ENCODE data around the gene RC3H1. TPM values are rescaled to one million over a fixed set of nuclear protein-coding genes. Genes with fewer than 3 reads are reported as not detected.

RC3H1 gene
- total RNA-seq, 2 experiments from 2014 or later = 28.1 to 32.9 TPM

DNA sequence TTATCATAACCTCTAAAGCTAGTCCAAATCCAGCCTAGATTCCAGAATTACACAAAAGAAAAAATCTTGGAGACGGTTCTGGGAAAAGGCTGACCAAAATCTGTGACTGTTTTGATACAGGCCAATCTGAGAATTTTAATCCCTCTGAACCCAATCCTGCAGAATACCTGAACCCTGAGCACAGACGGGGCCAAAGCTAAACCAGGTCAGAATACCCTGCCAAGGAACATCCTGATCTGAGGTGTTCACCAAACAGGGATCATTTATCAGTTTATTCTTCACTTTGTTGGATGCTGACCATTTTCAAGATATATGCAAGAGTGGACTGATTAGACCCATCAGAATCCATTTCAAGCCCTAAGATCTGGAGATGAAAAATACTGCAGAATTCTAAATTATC lies 3.6 kb downstream of the RC3H1 start:
- ATAC-seq (no peak), DNase-seq (no peak)
- Mint-ChIP-seq H3K27ac (no peak overlapping the region), H3K9me3 (ENCODE audit: insufficient read depth) (no peaks in the 10 kb centered on the region), H3K36me3 (ENCODE audit: low read depth) (peaks cover 23% of the 10 kb centered on the region), H3K4me1 (ENCODE audit: low read depth) (peaks cover 38% of the 10 kb centered on the region), H3K27me3 (ENCODE audit: low read depth) (no peaks in the 10 kb centered on the region), H3K4me3 (no peak overlapping the region)
- ChIA-PET CTCF (no interaction called here), POLR2A (no interaction called here)

DNA sequence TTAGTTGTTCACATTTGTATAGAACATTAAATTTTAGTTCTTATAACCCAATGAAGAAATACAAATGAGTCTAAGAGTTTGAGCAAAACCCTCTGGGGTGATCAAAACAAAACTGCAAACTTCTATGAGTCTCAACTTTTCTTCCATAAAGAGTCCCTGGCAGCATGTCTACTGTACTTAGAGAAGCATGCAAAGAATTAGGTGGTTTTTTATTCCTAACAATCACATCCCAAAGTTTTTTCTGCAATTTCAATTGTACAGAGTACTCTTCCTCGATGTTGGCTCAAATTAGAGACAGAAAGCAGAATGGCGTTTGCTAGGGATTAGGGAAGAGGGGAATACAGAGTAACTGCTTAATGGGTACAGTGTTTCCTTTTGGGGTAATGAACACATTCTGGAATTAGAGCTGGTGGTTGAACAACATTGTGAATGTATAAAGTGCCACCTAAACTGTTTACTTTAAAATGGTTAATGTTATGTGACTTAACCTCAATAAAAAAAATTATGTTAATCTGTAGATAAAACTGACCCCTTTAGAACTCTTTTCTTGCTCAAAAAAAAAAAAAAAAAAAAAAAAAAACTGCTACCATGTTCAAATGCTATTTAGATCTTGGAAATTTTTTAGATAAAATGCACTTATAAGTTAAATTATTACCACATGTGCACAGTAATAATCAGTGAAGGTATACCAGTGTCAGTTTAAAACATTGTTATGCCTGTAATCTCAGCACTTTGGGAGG lies 4.8 kb downstream of the RC3H1 start:
- Mint-ChIP-seq H3K4me1 (ENCODE audit: low read depth) (peaks cover 28% of the 10 kb centered on the region), H3K27ac (no peak overlapping the region), H3K36me3 (ENCODE audit: low read depth) (peaks cover 25% of the 10 kb centered on the region), H3K27me3 (ENCODE audit: low read depth) (no peaks in the 10 kb centered on the region), H3K4me3 (no peak overlapping the region), H3K9me3 (ENCODE audit: insufficient read depth) (peaks cover 4% of the 10 kb centered on the region)
- ChIA-PET POLR2A (no interaction called here), CTCF (no interaction called here)
- ATAC-seq = no peak
- no peak for DNase-seq

DNA sequence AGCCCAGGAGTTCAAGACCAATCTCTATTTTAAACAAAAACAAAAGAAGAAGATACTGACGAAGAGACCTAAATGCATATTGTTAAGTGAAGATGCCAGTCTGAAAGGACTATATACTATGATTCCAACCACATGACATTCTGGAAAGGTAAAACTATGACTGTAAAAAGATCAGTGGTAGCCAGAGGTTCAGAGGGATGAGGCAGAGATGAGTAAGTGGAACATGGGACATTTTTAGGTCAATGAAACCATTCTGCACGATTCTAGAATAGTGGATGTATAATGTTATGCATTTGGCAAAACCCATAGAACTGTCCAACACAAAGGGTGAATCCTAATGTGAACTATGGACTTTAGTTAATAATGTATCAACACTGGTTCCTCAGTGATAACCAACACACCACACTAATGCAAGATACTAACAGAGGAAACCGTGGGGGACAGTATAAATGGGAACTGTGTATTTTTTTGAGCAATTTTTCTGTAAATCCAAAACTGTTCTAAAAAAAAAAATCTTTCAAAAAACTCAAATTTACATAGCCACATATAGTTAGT lies 8.2 kb downstream of the RC3H1 start:
- Mint-ChIP-seq H3K4me3 (no peak overlapping the region), H3K4me1 (ENCODE audit: low read depth) (peaks cover 21% of the 10 kb centered on the region), H3K27me3 (ENCODE audit: low read depth) (no peaks in the 10 kb centered on the region), H3K9me3 (ENCODE audit: insufficient read depth) (peaks cover 4% of the 10 kb centered on the region), H3K36me3 (ENCODE audit: low read depth) (peaks cover 34% of the 10 kb centered on the region), H3K27ac (no peak overlapping the region)
- ATAC-seq (no peak), DNase-seq (no peak)
- POLR2A ChIA-PET = no interaction called here
- CTCF ChIA-PET = no interaction called here

- H3K9me3 Mint-ChIP-seq (ENCODE audit: insufficient read depth) = peaks cover 4% of the 10 kb centered on the region
- ATAC-seq (no peak), DNase-seq (no peak)
- H3K36me3 Mint-ChIP-seq (ENCODE audit: low read depth) = peaks cover 46% of the 10 kb centered on the region
- CTCF ChIA-PET = no interaction called here
- no peak overlapping the region for H3K27ac Mint-ChIP-seq
- H3K4me1 Mint-ChIP-seq (ENCODE audit: low read depth) = peaks cover 13% of the 10 kb centered on the region
- no peaks in the 10 kb centered on the region for H3K27me3 Mint-ChIP-seq (ENCODE audit: low read depth)
- H3K4me3 Mint-ChIP-seq = no peak overlapping the region
- POLR2A ChIA-PET = no interaction called here
Observed at GRCh38 chr1:174008979-174009378, 13.2 kb downstream of the RC3H1 start.

DNA sequence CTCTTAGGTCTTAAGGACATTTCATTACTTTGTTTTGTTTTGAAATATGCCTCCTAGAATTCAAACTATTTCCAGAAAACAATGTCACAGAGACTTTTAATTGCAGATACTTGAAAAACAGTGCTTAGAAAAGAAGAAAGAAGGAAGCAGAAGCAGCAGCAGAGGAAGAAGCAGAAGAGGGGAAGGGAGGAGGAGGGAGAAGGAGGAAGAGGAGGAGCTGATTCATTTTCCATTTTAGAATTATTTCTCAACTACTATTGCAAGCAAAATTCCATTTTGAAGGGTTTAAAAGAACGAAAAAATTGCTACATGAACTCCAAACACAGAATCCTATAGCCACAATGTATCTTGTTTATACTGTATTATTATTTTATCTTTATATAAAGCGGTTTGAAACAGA lies 13.9 kb downstream of the RC3H1 start:
- H3K27ac Mint-ChIP-seq = no peak overlapping the region
- no peak for ATAC-seq
- peaks cover 4% of the 10 kb centered on the region for H3K9me3 Mint-ChIP-seq (ENCODE audit: insufficient read depth)
- H3K36me3 Mint-ChIP-seq (ENCODE audit: low read depth) = peaks cover 45% of the 10 kb centered on the region
- DNase-seq = no peak
- H3K27me3 Mint-ChIP-seq (ENCODE audit: low read depth) = no peaks in the 10 kb centered on the region
- ChIA-PET CTCF (no interaction called here), POLR2A (no interaction called here)
- H3K4me3 Mint-ChIP-seq = no peak overlapping the region
- H3K4me1 Mint-ChIP-seq (ENCODE audit: low read depth) = peaks cover 14% of the 10 kb centered on the region

- Mint-ChIP-seq H3K27ac (no peak overlapping the region), H3K36me3 (ENCODE audit: low read depth) (peaks cover 44% of the 10 kb centered on the region), H3K4me1 (ENCODE audit: low read depth) (peaks cover 15% of the 10 kb centered on the region), H3K4me3 (no peak overlapping the region), H3K27me3 (ENCODE audit: low read depth) (no peaks in the 10 kb centered on the region), H3K9me3 (ENCODE audit: insufficient read depth) (peaks cover 2% of the 10 kb centered on the region)
- ChIA-PET POLR2A (no interaction called here), CTCF (no interaction called here)
- DNase-seq (no peak), ATAC-seq (no peak)
Observed at GRCh38 chr1:174007851-174008250, 14.3 kb downstream of the RC3H1 start.

- Mint-ChIP-seq H3K4me3 (no peak overlapping the region), H3K4me1 (ENCODE audit: low read depth) (peaks cover 19% of the 10 kb centered on the region), H3K27me3 (ENCODE audit: low read depth) (no peaks in the 10 kb centered on the region), H3K36me3 (ENCODE audit: low read depth) (peaks cover 37% of the 10 kb centered on the region), H3K9me3 (ENCODE audit: insufficient read depth) (no peaks in the 10 kb centered on the region), H3K27ac (no peak overlapping the region)
- ChIA-PET CTCF (interaction anchor here (1.3 kb wide), 1 partner anchor 110 kb away, joined by 4 read pairs; no protein-coding TSS in a partner anchor), POLR2A (no interaction called here)
- no peak for DNase-seq
- ATAC-seq = no peak
Observed at GRCh38 chr1:174005032-174005431, 17.1 kb downstream of the RC3H1 start.

DNA sequence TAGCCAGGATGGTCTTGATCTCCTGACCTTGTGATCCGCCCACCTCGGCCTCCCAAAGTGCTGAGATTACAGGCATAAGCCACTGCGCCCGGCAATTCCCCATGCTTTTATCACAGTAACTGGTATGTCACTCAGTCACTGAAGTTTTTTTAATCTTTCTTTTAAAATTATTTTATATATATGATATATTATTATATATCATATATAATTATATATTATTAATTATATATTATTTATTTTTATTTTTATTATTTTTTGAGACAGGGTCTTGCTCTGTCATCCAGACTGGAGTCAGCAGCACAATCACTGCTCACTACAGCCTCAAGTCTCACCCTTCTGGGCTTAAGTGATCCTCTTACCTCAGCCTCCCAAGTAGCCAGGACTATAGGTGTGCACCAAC lies 18.3 kb downstream of the RC3H1 start:
- Mint-ChIP-seq H3K36me3 (ENCODE audit: low read depth) (peaks cover 30% of the 10 kb centered on the region), H3K27me3 (ENCODE audit: low read depth) (no peaks in the 10 kb centered on the region), H3K9me3 (ENCODE audit: insufficient read depth) (no peaks in the 10 kb centered on the region), H3K4me3 (no peak overlapping the region), H3K4me1 (ENCODE audit: low read depth) (peaks cover 11% of the 10 kb centered on the region), H3K27ac (no peak overlapping the region)
- POLR2A ChIA-PET = no interaction called here
- DNase-seq (no peak), ATAC-seq (no peak)
- CTCF ChIA-PET = interaction anchor here (0.7 kb wide), 1 partner anchor 43 kb away, joined by 4 read pairs; no protein-coding TSS in a partner anchor

DNA sequence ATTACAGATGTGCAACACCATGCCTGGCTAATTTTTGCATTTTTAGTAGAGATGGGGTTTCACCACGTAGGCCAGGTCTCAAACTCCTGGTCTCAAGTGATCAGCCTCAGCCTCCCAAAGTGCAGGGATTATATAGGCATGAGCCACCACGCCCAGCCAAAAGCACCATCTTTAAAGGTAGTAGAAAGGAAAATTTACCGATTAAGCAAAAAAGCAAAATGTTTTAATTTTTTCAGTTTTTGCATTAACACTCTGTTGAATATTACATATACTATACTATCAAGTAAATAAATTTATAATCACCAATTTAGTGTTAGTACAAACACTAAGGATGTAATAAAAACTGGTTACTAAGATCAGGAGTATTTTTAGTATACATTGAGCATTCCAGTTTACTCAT lies 20.6 kb downstream of the RC3H1 start:
- POLR2A ChIA-PET = no interaction called here
- no peaks in the 10 kb centered on the region for H3K27me3 Mint-ChIP-seq (ENCODE audit: low read depth)

GRCh38 chr1:174000371-174000770 lies 21.8 kb downstream of the RC3H1 start:
- ChIA-PET CTCF (interaction anchor here (0.9 kb wide), 2 partner anchors 17 to 256 kb away, joined by 3 read pairs; no protein-coding TSS in a partner anchor), POLR2A (no interaction called here)
- H3K4me1 Mint-ChIP-seq (ENCODE audit: low read depth) = peaks cover 11% of the 10 kb centered on the region
- ATAC-seq (no peak), DNase-seq (no peak)
- H3K27me3 Mint-ChIP-seq (ENCODE audit: low read depth) = no peaks in the 10 kb centered on the region
- peaks cover 19% of the 10 kb centered on the region for H3K36me3 Mint-ChIP-seq (ENCODE audit: low read depth)
- no peak overlapping the region for H3K27ac Mint-ChIP-seq
- no peak overlapping the region for H3K4me3 Mint-ChIP-seq
- H3K9me3 Mint-ChIP-seq (ENCODE audit: insufficient read depth) = no peaks in the 10 kb centered on the region

More for the DNA sequence above, 20.6 kb downstream of the RC3H1 start:
- ATAC-seq = no peak
- DNase-seq = no peak
- CTCF ChIA-PET = no interaction called here
- H3K27ac Mint-ChIP-seq = no peak overlapping the region
- H3K4me3 Mint-ChIP-seq = no peak overlapping the region
- peaks cover 11% of the 10 kb centered on the region for H3K4me1 Mint-ChIP-seq (ENCODE audit: low read depth)
- no peaks in the 10 kb centered on the region for H3K9me3 Mint-ChIP-seq (ENCODE audit: insufficient read depth)
- H3K36me3 Mint-ChIP-seq (ENCODE audit: low read depth) = peaks cover 19% of the 10 kb centered on the region

DNA sequence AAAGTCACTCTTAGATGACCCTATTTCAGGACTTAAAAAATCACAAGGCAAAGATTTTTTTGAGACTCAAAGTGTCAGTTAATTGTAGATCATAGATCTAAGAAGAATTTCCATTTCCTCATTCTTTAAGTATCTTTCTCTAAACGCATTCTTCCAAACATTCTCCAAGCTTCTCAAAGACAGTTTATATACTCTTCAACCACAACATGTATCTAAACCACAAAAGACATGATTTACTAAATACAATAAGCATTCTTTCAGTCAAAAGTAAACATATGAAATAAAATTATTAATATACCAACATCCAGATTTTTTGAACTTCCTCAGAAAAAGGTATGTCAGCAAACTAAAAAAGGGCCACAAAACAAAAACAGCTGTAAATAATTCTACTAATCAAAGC lies 24.4 kb downstream of the RC3H1 start:
- H3K36me3 Mint-ChIP-seq (ENCODE audit: low read depth) = peaks cover 18% of the 10 kb centered on the region
- ChIA-PET CTCF (no interaction called here), POLR2A (no interaction called here)
- no peak for DNase-seq
- H3K4me3 Mint-ChIP-seq = no peak overlapping the region
- no peak overlapping the region for H3K27ac Mint-ChIP-seq
- H3K27me3 Mint-ChIP-seq (ENCODE audit: low read depth) = no peaks in the 10 kb centered on the region
- H3K4me1 Mint-ChIP-seq (ENCODE audit: low read depth) = peaks cover 9% of the 10 kb centered on the region
- no peaks in the 10 kb centered on the region for H3K9me3 Mint-ChIP-seq (ENCODE audit: insufficient read depth)
- ATAC-seq = no peak

DNA sequence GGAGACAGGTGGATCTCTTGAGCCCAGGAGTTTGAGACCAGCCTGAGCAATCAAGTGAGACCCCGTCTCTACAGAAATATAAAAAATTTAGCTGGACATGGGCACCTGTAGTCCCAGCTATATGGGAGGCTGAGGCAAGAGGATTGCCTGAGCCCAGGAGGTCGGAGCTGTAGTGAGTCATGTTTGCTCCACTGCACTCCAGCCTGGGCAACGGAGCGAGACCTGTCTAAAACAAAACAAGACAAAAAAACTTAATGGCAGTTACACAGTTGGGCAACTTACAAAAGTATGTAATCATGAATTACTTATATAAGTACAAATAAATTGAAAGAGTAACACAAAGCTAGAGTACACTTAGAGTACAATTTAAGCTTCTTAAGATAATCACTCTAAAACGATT lies 25.2 kb downstream of the RC3H1 start:
- ATAC-seq (no peak), DNase-seq (no peak)
- Mint-ChIP-seq H3K27me3 (ENCODE audit: low read depth) (no peaks in the 10 kb centered on the region), H3K9me3 (ENCODE audit: insufficient read depth) (no peaks in the 10 kb centered on the region), H3K27ac (no peak overlapping the region), H3K4me1 (ENCODE audit: low read depth) (peaks cover 7% of the 10 kb centered on the region), H3K36me3 (ENCODE audit: low read depth) (peaks cover 21% of the 10 kb centered on the region), H3K4me3 (no peak overlapping the region)
- CTCF ChIA-PET = no interaction called here
- POLR2A ChIA-PET = no interaction called here

- ATAC-seq (no peak), DNase-seq (no peak)
- Mint-ChIP-seq H3K4me1 (ENCODE audit: low read depth) (peaks cover 7% of the 10 kb centered on the region), H3K9me3 (ENCODE audit: insufficient read depth) (no peaks in the 10 kb centered on the region), H3K36me3 (ENCODE audit: low read depth) (peaks cover 27% of the 10 kb centered on the region), H3K27ac (no peak overlapping the region), H3K4me3 (no peak overlapping the region), H3K27me3 (ENCODE audit: low read depth) (no peaks in the 10 kb centered on the region)
- POLR2A ChIA-PET = no interaction called here
- CTCF ChIA-PET = no interaction called here
Observed at GRCh38 chr1:173995475-173995874, 26.7 kb downstream of the RC3H1 start.
